NCI-H524 treated with DMSO at 0.1 percent for 48 hours (cell line): ENCODE results near the gene CDK1.
"Not testable (repeated sequence)": the region's sequence is repeated elsewhere in the genome, so short reads cannot be mapped to it uniquely, and the experiment has no call there.

Source experiments
- DNase-seq: peaks from one replicate; lab custom pipeline; 2025; lab: John Stamatoyannopoulos, UW

The CDK1 gene

DNA sequence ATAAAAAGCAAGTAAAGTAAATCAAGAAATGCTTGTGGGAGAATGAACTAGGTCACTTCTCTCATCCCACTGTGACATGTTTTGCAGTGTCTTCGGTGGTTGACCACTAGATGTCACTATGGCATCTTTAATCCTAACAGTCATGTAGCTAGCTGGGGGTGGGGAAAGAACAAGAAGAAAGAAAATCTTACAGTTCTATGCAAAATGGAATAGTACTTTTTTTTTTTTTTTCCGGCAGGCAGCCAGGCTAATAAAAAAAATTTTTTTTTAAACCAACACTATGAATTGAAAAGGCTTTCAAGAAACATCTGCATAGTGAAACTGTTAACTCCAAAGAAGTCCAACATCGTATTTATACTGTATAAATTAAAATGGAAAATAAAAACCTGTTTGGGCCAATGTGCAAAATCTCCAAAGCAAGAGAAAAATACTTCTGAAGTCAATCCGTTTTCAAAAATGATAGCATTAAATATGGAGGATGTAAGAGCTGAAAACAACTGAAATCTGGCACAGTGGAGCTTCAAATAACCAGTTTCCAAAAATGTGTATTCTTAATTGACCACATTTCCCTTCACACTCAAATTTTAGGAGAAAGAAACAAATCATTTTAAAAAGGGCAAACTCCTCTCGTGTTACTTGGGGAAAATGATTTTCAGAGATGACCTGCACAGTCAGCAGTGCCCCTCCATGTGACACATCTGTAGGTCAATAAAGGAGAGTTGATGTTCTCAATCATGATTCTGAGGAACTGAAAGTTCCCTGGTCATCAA, 38.5 kb downstream of the CDK1 start:
- DNase-seq: no peak

DNA sequence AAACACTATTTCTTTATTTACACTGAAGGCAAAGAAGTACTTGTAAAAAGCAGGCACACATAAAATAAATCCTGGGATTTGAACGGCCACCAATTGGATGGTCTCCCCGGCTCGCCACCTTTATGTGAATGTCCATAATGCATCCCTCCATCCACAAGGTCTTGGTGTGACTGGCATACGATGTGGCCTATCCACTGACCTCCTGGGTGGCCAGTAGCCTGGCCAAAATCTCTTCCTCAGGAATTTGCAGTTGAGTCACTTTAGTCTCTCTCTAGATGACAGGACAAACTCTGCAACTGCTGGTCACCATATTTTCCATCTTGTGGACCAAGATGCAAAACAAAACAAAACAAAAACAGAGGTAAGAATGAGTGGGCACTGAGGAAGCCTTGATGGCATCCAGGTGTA, 39.1 kb downstream of the CDK1 start:
- DNase-seq: no peak

DNA sequence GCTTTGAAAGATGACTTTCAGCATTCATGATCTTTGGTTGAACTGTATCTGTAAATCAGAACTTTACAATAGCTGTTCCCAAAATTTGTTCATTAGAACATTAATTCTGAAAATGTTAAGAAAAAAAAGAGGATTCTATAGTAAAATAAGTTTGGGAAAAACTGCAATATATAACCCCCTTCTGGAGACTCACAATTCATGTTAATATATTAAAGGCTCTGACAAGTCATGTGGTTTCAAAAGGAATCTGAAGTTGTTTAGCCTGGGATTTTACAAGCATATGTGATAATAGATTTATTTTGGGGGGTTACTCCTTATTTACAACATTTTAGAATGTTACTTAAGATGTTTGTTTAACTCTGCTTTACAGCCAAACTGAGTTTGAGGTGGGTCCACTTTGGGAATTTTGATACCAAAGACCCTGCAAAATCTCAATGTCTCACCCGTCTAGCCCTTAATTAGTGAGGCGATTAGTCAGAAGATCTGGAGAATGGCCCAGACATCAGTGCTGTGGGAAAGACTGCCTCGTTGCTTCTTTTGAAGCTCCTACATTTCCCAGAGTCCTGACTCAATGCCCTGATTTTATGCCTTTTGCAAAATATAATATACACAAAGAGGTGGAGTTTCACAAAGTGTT, 40.0 kb downstream of the CDK1 start:
- no peak for DNase-seq

DNA sequence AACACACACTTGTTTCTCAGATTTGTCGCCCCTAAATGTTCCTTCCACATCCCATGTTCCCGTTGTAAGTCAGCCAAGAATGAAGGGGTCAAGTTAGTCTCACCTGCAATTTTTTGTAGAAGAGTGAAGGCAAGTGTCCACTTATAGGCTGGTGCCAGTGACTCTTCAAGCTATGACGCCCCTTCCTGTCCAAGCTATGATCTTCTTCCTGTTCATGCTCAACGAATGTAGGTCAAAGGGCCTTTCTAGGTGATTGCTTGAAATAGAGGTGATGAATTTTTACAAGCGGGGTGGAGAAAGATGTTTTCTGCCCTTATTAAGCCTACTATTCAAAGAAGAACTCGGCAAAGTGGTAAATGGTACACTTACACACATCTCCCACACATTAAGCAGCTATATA, 41.0 kb downstream of the CDK1 start:
- no peak for DNase-seq

DNA sequence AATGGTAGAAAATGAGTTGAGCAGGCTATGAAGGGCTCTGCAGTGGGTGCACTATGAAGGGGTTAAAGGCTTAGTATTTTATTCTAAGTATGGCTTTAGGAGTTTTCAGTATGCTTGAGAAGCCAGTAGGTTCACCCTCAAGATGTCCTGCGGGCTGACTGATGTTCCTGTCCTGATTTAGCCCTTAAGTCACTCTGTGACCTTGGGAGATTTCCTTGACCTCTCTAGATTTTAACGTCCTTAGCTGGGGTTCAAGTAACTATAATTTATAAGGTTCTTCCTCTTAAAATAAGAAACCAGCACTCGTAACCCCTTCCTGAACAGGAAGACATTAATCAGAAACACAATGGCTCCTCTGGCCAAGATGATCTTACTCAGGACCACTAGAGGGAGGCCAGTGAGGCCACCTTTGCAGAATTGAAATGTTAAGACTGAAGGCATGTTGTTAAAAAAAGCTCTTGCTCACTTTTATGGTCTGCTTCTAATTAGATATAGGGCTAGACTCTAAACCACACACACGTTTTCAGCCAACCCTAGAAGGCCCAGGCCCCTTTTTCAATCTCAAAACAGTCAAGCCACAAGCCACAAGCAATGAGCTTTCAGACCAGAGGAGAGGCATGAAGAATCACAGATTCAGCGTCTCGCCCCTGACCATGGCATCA, 41.9 kb downstream of the CDK1 start:
- no peak for DNase-seq

DNA sequence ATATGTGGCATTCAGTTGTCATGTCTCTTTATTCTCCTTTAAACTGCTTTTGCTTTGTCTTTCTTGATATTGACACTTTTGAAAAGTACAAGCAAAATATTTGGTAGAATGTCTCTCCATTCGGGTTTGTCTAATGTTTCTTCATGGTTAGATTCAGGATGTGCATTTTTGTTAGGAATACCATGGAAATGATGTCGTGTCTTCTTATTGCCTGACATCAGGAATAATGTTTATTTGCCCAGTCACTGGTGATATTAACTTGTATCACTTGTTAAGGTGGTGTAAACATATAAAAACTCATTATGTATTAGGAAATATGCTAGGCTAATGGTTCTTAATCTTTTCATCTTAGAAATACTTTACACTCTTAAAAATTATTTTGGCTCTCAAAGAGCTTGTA, 43.4 kb downstream of the CDK1 start:
- DNase-seq: no peak

DNA sequence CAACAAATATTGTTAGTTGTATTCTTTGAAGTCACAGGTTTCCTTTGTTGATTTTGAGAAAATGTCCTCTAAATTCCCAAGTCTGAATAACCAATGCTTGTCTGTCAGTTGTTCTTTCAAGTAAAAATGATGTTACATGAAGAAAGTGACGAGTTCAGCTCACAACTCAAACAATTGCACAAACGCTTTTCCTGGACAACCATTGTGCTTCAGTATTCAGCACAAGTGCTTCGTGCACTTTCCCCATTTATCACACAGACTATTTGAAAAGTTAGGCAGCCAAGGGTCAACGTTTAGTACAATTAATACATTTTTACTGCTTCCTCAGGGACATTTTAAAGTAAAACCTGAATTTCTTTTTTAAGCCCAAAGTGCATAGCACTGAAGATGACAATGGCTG, 44.5 kb downstream of the CDK1 start:
- no peak for DNase-seq

DNA sequence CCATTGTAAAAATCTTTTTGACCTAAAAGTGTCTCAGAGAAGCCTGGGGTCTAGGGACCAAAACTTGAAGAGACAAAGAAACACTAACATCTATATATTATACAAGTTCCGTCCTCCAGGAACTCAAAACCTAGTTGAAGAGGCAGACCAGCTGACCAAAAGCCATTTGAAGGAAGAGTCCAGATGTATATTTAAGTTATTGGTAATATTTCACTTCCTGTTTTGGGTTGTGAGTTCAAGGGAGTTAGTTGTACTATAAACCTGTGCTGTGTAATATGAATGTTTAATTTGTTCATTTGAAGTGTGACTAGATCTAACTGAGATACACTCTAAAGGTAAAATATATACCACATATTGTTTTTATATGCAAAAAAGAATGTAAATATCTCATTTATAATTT, 45.0 kb downstream of the CDK1 start:
- no peak for DNase-seq

DNA sequence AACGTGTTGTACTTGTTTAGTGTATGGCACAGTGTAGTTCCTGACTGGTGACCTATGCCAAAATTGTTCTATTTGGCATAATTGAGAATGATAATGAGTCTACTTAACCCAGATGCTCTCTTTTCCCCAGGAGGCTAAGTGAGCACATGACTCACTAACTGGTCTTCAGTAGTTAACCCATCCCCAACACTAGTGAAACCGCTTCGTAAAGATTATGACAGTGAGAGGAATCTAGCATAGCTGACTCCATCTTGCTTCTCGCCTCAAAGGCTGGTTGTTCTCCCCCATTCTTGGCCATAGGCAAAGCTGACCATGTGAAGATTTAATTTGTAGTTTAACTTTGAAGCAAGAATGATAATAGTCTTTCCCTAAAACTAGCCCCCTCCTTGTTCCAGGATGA, 47.2 kb downstream of the CDK1 start:
- no peak for DNase-seq

DNA sequence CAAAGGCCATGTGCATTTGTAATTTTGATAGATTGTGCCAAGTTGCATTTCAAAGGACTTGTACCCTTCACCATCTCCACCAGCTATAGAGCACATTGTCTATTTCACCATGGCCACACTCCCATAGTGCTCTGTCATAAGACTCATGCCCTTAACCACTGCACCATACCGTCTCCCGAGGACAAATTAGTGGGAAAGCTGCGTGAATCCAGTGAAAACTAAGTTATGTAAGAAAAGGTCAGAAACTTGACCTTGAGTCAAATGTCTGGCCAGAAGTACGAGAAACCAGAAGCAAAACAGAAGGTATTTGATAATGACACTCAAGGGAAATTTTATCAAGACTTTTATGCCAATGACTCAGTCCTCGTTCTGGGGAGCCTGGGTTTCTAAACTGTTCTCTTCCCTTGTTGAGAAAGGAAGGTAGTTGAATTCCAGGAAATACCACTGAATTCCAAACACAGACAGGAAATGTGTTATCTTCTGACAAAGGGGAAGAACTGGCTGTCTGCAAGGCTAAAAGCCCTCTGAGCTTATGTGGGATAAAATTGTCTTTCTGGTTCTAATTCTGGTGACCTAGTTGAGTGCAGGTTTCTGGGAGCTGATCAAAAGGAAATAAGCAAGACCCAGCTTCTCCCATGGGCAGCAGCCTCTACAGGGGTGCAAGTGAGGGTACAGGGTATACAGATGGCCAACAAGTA, 49.7 kb downstream of the CDK1 start:
- DNase-seq: no peak

DNA sequence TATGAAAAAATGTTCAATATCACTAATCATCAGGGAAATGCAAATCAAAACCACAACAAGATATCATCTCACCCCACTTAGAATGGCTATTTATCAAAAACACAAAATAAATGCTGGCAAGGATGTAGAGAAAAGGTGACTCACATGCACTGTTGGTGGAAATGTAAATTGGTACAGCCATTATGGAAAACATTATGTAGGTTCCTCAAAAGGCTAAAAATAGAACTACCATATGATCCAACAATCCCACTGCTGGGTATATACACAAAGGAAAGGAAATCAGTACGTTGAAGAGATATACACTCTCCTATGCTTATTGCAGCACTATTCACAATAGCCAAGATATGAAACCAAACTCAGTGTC, 50.2 kb downstream of the CDK1 start:
- no peak for DNase-seq

DNA sequence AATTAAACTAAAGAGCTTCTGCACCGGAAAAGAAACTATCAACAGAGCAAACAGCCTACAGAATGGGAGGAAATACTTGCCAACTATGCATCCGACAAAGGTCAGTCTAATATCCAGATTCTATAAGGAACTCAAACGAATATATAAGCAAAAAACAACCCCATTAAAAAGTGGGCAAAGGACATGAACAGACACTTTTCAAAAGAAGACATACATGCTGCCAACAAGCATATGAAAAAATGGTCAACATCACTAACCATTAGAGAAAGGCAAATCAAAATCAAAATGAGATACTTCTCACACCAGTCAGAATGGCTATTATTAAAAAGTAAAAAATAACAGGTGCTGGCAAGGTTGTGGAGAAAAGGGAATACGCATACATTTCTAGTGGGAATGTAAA, 53.9 kb downstream of the CDK1 start:
- DNase-seq: not testable (repeated sequence)

DNA sequence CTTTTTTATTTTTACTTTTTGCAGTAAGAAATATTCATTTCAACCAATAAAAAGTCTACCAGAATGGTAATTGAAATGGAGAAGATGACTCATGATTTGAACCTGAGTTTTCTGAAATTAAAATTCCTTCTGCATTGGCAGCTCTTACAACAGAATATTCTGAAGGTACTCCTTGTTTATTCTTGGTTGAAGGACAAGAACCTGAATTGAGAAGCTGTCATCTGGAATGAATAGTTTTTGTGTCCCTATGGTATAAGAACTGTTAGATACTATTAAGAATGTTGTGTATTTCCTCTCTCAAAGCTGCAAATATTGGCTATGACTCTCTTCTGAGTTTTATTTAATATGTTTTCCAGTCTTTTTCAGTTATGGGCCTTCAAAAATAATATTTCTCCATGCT, 56.1 kb downstream of the CDK1 start:
- DNase-seq: no peak

DNA sequence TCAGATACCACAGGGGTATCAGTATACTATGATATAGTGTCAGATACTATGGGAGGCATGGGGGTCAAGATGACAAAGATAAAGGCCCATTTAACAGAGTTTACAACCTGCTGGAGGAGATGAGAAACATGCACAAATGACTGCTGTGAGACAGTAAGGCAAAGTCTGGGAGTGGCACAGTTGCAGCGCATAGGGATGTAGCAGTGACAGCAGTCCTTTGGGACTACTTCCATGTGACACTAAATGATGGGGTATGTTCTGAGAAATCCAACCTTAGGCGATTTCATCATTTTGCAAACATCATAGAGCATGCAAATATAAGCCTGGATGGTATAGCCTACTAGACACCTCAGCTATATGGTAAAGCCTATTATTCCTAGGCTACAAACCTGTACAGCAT, 56.8 kb downstream of the CDK1 start:
- no peak for DNase-seq

DNA sequence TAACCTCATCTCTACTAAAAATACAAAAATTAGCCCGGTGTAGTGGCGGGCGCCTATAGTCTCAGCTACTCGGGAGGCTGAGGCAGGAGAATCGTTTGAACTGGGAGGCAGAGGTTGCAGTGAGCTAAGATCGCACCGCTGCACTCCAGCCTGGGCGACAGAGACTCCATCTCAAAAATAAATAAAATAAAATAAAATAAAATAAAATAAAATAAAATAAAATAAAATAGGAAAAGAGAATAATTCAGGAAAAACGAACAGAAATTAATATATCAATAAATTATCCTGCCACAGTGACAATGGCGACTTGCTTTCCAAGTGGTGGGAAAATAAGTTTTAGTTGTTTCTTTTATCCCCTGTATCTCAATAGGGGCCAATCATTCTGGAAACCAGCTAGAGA, 62.9 kb downstream of the CDK1 start:
- not testable (repeated sequence) for DNase-seq

DNA sequence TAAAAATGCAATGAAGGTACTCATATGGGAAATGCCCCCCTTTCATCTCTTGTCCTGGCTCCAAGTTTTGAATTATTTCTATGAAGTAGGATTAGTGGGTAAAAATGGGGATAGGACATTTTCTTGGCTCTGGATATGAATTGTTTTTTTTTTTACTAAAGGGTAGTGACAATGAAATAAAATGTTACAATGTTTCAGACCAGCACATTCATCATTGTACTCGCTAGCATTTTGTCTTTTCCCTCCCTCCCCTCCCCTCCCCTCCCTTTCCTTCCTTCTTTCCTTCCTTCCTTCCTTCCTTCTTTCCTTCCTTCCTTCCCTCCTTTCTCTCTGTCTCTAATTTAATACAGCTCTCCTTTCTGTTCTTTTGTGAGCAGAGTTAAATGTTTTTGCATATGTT, 64.4 kb downstream of the CDK1 start:
- DNase-seq: no peak
